ENCODE data around the gene TFB2M.
"Not testable (repeated sequence)": the region's sequence is repeated elsewhere in the genome, so short reads cannot be mapped to it uniquely, and the experiment has no call there.

TFB2M gene

GRCh38 chr1:246582301-246583055 lies 16.4 kb upstream of the TFB2M start:
- no peak for DNase-seq

DNA sequence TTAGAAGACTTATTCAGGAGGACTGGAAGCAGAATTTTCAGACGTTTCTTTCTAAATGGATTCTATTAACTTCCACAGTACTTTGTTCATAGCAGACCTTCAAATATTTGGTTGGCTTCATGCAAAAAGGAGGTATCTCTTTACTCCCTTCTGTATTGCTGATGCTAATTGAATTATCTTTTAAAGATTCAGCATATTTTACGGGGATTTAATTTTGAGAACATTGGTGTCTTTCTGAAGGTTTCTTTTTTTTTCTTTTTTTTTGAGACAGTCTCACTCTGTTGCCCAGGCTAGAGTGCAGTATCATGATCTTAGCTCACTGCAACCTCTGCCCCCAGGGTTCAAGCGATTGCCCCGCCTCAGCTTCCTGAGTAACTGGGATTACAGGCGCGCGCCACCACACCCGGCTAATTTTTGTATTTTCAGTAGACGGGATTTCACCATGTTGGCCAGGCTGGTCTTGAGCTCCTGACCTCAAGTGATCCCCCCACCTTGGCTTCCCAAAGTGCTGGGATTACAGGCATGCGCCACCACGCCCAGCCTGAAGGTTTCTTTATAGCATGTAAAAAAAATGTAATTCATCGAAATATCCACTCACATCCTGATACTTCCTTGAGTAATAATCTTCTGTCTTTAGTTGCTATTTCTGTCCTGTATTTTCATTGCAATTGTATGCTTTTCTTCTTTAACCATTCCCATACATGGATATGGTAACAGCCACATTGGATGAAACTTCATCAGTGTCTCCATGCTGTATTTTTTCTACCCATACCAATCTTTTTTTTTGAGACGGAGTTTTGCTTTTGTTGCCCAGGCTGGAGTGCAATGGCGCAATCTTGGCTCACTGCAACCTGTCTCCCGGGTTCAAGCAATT lies 14.7 kb upstream of the TFB2M start:
- DNase-seq: no peak

DNA sequence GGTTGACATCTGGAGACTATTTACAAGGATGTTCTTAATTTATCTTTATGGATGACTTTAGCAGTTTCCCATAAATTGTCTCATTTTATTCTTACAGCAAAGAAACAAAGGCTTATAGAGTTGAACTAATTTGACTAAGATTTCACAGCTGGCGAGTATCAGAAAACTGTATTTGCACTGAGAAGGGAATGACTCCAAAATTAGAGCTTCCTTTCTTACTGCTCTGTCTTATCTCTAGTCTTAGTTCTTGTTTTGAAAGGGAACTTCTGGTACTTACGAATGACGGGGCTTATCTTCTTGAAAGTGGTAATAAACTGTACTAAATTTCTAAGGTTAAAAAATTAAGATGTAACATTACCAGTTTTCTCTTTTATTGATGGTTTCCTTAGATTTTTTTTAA lies 13.8 kb upstream of the TFB2M start:
- no peak for DNase-seq

- no peak for DNase-seq
Measured at GRCh38 chr1:246577720-246578106, 11.7 kb upstream of the TFB2M start.

DNA sequence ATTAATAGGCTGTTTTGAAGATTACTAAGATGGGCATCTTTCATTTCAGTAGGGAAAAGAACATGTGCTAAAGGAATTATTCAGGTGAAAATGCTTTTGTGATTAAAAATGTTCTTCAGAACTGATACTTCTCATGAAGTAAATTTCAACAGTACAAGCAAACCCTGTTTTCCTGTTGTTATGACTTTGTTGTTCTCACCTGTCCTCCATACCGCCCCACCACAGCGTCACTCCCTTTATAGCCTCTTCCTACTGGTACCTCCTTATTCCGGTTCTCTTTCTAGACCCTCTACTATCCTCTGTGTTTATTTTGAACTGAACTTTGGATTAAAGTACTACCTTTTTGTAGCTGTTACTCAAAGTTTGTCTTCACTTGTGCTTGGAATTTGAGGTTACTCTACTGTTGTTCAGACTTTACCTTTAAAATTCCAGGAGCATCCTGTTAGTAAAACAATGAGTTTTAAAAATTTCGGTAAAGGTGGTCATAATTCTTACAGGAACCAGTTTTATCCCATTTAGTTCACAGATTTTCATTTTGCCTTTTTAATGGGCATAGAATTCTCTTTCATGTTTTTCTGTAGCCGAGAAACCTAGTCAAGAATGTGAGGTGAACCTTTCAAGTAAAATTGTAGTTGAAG lies 11.1 kb upstream of the TFB2M start:
- DNase-seq: no peak

- no peak for DNase-seq
Measured at GRCh38 chr1:246576709-246577032, 10.6 kb upstream of the TFB2M start.

DNA sequence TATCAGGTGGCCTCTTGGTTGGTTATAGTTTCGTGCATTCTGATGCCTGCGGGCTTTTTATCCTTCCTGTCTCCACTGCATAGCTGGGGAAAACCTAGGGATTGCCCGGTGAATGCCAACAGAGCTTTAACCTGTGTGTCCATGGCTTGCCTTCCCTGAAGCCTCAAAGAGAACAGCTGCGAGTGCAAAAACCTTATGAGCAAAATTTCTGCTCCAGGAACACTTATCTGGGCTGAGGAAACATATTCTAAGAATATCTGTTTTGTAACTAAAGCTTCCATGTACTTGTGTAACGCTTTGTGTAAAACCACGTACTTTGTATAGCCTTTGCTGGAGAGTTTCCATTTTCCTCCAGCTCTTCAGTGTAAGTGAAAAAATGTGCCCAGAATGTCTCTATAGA lies 7.4 kb upstream of the TFB2M start:
- no peak for DNase-seq

DNA sequence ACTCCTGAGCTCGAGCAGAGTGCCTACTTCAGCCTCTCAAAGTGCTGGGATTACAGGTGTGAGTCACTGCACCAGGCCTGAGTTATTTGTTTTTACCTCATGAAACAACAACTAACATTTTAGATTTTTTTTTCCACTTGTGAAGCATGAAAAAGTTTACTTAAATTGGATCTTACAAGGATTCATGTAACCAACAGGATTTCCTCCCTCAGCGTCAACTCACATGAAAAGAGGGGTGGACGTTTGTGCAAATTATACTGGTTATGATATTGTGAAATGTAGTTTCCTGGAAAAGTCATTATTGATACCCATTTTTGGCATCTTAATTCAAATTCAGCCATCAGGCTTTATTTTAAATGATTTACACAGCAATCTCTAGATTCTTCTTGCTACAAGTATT lies 6.7 kb upstream of the TFB2M start:
- DNase-seq: no peak

- DNase-seq: no peak
Measured at GRCh38 chr1:246571953-246572352, 5.9 kb upstream of the TFB2M start.

DNA sequence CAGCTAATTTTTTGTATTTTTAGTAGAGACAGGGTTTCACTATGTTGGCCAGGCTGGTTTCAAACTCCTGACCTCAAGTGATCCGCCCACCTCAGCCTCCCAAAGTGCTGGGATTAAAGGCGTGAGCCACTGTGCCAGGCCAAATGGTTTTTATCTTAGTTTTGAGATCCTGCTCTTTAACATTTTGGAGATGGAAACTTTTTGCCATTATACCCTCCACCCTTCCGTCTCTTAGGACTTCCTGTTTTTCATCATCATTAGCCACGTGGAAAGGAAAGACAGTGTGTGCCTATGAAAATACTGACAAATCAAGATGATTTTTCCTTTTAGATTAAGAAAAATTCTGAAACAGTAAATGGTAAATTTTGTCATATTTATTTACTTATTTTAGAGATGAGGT lies 5.2 kb upstream of the TFB2M start:
- DNase-seq: not testable (repeated sequence)

- no peak for DNase-seq
Measured at GRCh38 chr1:246569248-246570238, 3.5 kb upstream of the TFB2M start.

DNA sequence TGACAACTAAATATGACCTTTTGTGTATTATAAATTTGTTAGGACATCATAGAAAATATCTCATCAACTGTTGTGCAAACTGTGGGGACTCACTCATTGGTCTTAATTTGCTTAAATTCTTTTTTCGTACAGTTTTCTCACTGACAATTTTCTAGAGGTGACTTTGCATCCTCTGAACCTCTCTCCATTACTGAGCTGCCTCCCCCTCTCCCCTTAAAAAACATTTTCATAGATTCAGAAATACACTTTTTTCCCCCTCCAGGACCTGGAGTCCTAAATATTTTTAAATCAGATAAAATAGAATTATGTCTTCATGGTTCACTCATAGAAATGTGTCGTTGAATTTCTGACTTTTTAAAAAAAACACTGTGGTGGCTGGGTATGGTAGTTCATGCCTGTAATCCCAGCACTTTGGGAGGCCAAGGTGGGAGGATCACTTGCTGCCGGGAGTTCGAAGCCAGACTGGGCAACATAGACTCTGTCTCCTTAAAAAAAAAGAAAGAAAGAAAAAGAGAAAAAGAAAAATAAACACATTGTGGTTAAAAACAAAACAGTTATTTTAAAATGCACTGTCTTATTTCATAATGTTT lies 1.7 kb upstream of the TFB2M start:
- DNase-seq: no peak

GRCh38 chr1:246566813-246567645 lies 968 bp upstream of the TFB2M start:
- DNase-seq: no peak

GRCh38 chr1:246565751-246566127 lies 322 bp downstream of the TFB2M start:
- DNase-seq: no peak

- DNase-seq: no peak
Measured at GRCh38 chr1:246564839-246565750, 966 bp downstream of the TFB2M start.

DNA sequence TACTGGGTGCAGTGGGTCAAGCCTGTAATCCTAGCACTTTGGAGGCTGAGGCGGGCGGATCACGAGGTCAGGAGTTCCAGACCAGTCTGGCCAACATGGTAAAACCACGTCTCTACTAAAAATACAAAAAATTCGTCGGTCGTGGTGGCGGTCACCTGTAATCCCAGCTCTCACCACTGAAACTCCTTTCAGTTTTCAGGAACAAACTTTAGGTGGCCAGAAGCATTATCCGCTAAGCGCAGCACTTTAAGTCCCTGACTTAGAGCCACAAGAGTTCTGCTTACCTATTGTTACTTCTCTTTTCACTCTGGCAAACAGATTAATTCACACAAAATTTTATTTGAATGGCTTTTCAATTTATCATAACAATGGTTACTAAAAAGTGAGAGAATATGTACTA lies 5.2 kb downstream of the TFB2M start:
- not testable (repeated sequence) for DNase-seq

DNA sequence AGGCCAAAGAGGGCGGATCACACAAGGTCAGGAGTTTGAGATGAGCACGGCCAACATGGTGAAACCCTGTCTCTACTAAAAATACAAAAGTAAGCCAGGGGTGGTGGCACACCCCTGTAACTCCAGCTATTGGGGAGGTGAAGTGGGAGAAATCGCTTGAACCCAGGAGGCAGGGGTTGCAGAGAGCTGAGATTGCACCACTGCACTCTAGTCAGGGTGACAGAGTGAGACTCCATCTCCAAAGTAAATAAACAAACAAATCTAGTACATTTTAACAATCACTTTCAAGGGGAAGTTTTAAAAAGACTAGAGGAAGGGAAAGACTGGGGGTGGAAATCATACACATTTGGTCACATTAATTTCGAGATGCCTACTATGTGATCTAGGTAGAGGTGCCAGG lies 6.8 kb downstream of the TFB2M start:
- DNase-seq: no peak

- DNase-seq: no peak
Measured at GRCh38 chr1:246558041-246558440, 8.0 kb downstream of the TFB2M start.

DNA sequence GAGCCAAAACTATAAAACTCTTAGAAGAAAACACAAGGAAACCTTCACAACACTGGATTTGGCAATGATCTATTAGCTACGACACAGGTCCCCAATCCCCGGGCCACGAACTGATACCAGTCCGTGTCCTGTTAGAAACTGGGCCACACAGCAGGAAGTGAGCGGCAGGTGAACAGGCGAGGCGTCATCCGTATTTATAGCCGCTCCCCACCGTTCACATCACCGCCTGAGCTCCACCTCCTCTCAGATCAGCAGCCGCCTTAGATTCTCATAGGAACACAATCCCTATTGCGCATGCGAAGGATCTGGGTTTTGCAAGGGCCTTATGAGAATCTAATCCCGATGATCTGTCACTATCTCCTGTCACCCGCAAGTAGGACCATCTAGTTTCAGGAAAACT lies 11.9 kb downstream of the TFB2M start:
- no peak for DNase-seq

GRCh38 chr1:246552110-246552509 lies 14.0 kb downstream of the TFB2M start:
- no peak for DNase-seq

Data from SHP77 treated with DMSO at 0.1 percent for 48 hours (cell line).